Naive thymus-derived CD4-positive, alpha-beta T cell (primary cell): ENCODE results near the gene DCHS1. TPM values are rescaled to one million over a fixed set of nuclear protein-coding genes. Genes with fewer than 3 reads are reported as not detected.
A peak's percentile ranks its signal among the peaks of the same experiment; 100 is the strongest.

ENCODE experiments used
- ATAC-seq: fragments of 150-1000 bp; cut with Tn5 transposase; 2 replicates; pipeline ENCODE4 v1.10.0; 2021; ENCODE audit warnings: mild to moderate bottlenecking, moderate library complexity
- CTCF ChIA-PET: fragments of 350-600 bp; sonication (Branson Sonifier 250); formaldehyde crosslinking; loops from one replicate; lab custom pipeline; 2021; ENCODE audit warnings: antibody characterized with exemption; lab: Charles Lee
- POLR2A ChIA-PET: fragments of 350-600 bp; sonication (Branson Sonifier 250); formaldehyde crosslinking; loops from one replicate; lab custom pipeline; 2021; ENCODE audit warnings: antibody characterized with exemption, inconsistent platforms; lab: Charles Lee
- DNase-seq, 9 donors: peaks; one replicate each; pipeline versions ENCODE4 v3.0.0 to v3.0.0-alpha.2; 2020 to 2022; ENCODE audit warnings: mixed read lengths in 1 of 9
- H3K27ac ChIP-seq: one replicate; pipeline ENCODE4 v1.7.0; 2013; ENCODE audit warnings: mild to moderate bottlenecking, low read depth, low read length, moderate library complexity
- H3K27me3 ChIP-seq, 2 donors: one replicate each; pipeline ENCODE4 v1.7.0; 2013; ENCODE audit warnings: low read length in 2 of 2, mild to moderate bottlenecking in 2 of 2, moderate library complexity in 2 of 2; ENCODE audit not compliant: control insufficient read depth in 2 of 2, insufficient read depth in 2 of 2
- H3K36me3 ChIP-seq, 3 experiments: 1 replicate in 2 of 3; 2 replicates in 1 of 3; pipeline ENCODE4 v1.7.0; 2013; ENCODE audit warnings: low read length in 3 of 3, mild to moderate bottlenecking in 3 of 3, moderate library complexity in 1 of 3; ENCODE audit not compliant: insufficient read depth in 3 of 3, control insufficient read depth in 2 of 3
- H3K4me1 ChIP-seq, 2 donors: one replicate each; pipeline ENCODE4 v1.7.0; 2013; ENCODE audit warnings: low read length in 2 of 2, mild to moderate bottlenecking in 2 of 2, moderate library complexity in 1 of 2; ENCODE audit not compliant: control insufficient read depth in 2 of 2, insufficient read depth in 2 of 2
- H3K4me3 ChIP-seq: 2 replicates; pipeline ENCODE4 v1.7.0; 2013; ENCODE audit warnings: mild to moderate bottlenecking, low read length
- H3K9me3 ChIP-seq, 3 experiments: 1 replicate in 2 of 3; 2 replicates in 1 of 3; pipeline ENCODE4 v1.7.0; 2013; ENCODE audit warnings: low read length in 3 of 3; ENCODE audit not compliant: control insufficient read depth in 2 of 3
- H3K27ac Mint-ChIP-seq, 9 donors: one replicate each; pipeline ENCODE4 v1.8.0; 2020 to 2022; ENCODE audit warnings: mixed read lengths in 9 of 9, mild to moderate bottlenecking in 8 of 9, moderate library complexity in 5 of 9, inconsistent platforms in 2 of 9
- H3K27me3 Mint-ChIP-seq, 5 donors: one replicate each; pipeline ENCODE4 v1.8.0; 2021 to 2022; ENCODE audit warnings: mixed read lengths in 5 of 5, mild to moderate bottlenecking in 1 of 5
- H3K36me3 Mint-ChIP-seq, 5 donors: one replicate each; pipeline ENCODE4 v1.8.0; 2020 to 2022; ENCODE audit warnings: mixed read lengths in 5 of 5, mild to moderate bottlenecking in 3 of 5, inconsistent platforms in 1 of 5
- H3K4me1 Mint-ChIP-seq, 7 donors: one replicate each; pipeline ENCODE4 v1.8.0; 2020 to 2022; ENCODE audit warnings: mixed read lengths in 7 of 7, mild to moderate bottlenecking in 3 of 7, inconsistent platforms in 1 of 7
- H3K4me3 Mint-ChIP-seq, 10 donors: one replicate each; pipeline ENCODE4 v1.8.0; 2020 to 2022; ENCODE audit warnings: mild to moderate bottlenecking in 10 of 10, mixed read lengths in 10 of 10, moderate library complexity in 6 of 10, inconsistent platforms in 2 of 10
- H3K9me3 Mint-ChIP-seq, 11 donors: one replicate each; pipeline ENCODE4 v1.8.0; 2020 to 2022; ENCODE audit warnings: mixed read lengths in 11 of 11, mild to moderate bottlenecking in 4 of 11, inconsistent platforms in 1 of 11, moderate library complexity in 1 of 11
- intact Hi-C, 2 donors: fragments of 100-400 bp; cut with micrococcal nuclease; formaldehyde crosslinking; loops; one replicate each; pipeline ENCODE4 v1.15.1; 2023
- polyA plus RNA-seq, 2 donors: library from polyadenylated mRNA; unstranded; fragments of 300-500 nt; fragmentation: Illumina TruSeq; gene quantifications; one replicate each; pipeline ENCODE4 v1.2.3, GENCODE V29; 2021
- total RNA-seq, 6 experiments: library from RNA in 5 of 6; stranded (reverse) in 5 of 6; gene quantifications; 1 replicate in 5 of 6; 2 replicates in 1 of 6; pipeline ENCODE4 v1.2.3 and lab custom pipeline; 2021 to 2026

The DCHS1 gene
- total and polyA plus RNA-seq, 7 experiments from 2014 or later, result 0.48 to 12.5 (median 9.7) TPM

- ChIA-PET POLR2A (interaction anchor here (0.5 to 3.5 kb wide), 3 partner anchors 15 to 40 kb away, joined by 3 to 20 read pairs (median 6); partner anchors contain the start of gene TAF10), CTCF (interaction anchor here (0.6 to 1.3 kb wide), 4 partner anchors 9 to 56 kb away, joined by 3 to 4 read pairs (median 3); partner anchors contain the start of genes MRPL17 and TAF10)
- intact Hi-C loops, result no loop called here
- peaks cover 11 to 29% (median 19%) of the 10 kb centered on the region in 7 donors for H3K4me1 Mint-ChIP-seq
- no peaks in the 10 kb centered on the region for H3K9me3 ChIP-seq
- no peak for ATAC-seq
- H3K27me3 ChIP-seq, result no peaks in the 10 kb centered on the region
- peaks cover 0 to under 1% (median 0%) of the 10 kb centered on the region in 11 donors for H3K9me3 Mint-ChIP-seq
- peak overlapping the region; percentile 55 for H3K27ac ChIP-seq
- H3K27ac Mint-ChIP-seq, result peak overlapping the region; percentile 35 to 89 (median 57)
- peak overlapping the region; percentile 32 for H3K4me3 ChIP-seq
- peaks cover 0 to 47% (median 19%) of the 10 kb centered on the region in 5 donors for H3K36me3 Mint-ChIP-seq
- no peak for DNase-seq
- H3K4me3 Mint-ChIP-seq, result peak overlapping the region; percentile 8 to 75 (median 56)
- H3K4me1 ChIP-seq, result peaks cover 8% of the 10 kb centered on the region in 2 donors
- H3K36me3 ChIP-seq, result peaks cover 0 to 55% (median 0%) of the 10 kb centered on the region in 3 experiments
- H3K27me3 Mint-ChIP-seq, result no peaks in the 10 kb centered on the region
Observed at GRCh38 chr11:6626971-6627761, 28.4 kb downstream of the DCHS1 start.

- peaks cover 0 to 44% (median 0%) of the 10 kb centered on the region in 3 experiments for H3K36me3 ChIP-seq
- H3K4me3 ChIP-seq, result no peak overlapping the region
- H3K27ac ChIP-seq, result no peak overlapping the region
- peak overlapping the region in 2 of 9 donors; percentile 66 to 84 for H3K27ac Mint-ChIP-seq
- intact Hi-C loops, result no loop called here
- ChIA-PET POLR2A (interaction anchor here (1.4 to 3.5 kb wide), 2 partner anchors 14 to 21 kb away, joined by 4 to 20 read pairs; partner anchors contain the start of gene TAF10), CTCF (no interaction called here)
- peak overlapping the region in 1 of 10 donors; percentile 34 for H3K4me3 Mint-ChIP-seq
- peaks cover 8% of the 10 kb centered on the region in 2 donors for H3K4me1 ChIP-seq
- no peaks in the 10 kb centered on the region for H3K27me3 Mint-ChIP-seq
- no peaks in the 10 kb centered on the region for H3K9me3 Mint-ChIP-seq
- no peaks in the 10 kb centered on the region for H3K27me3 ChIP-seq
- peaks cover 11 to 29% (median 19%) of the 10 kb centered on the region in 7 donors for H3K4me1 Mint-ChIP-seq
- ATAC-seq (no peak), DNase-seq (no peak)
- H3K9me3 ChIP-seq, result no peaks in the 10 kb centered on the region
- peaks cover 0 to 40% (median 13%) of the 10 kb centered on the region in 5 donors for H3K36me3 Mint-ChIP-seq
Observed at GRCh38 chr11:6625832-6626420, 29.7 kb downstream of the DCHS1 start.

GRCh38 chr11:6625156-6625831, 30.3 kb downstream of the DCHS1 start:
- POLR2A ChIA-PET, result interaction anchor here (0.6 to 1.4 kb wide), 2 partner anchors 21 to 36 kb away, joined by 4 read pairs; no protein-coding TSS in a partner anchor
- Mint-ChIP-seq H3K4me3 (peak overlapping the region in 1 of 10 donors; percentile 34), H3K36me3 (peaks cover 0 to 40% (median 13%) of the 10 kb centered on the region in 5 donors), H3K27ac (no peak overlapping the region), H3K9me3 (no peaks in the 10 kb centered on the region), H3K4me1 (peaks cover 11 to 29% (median 19%) of the 10 kb centered on the region in 7 donors), H3K27me3 (no peaks in the 10 kb centered on the region)
- CTCF ChIA-PET, result interaction anchor here (1.5 kb wide), 1 partner anchor 58 kb away, joined by 3 read pairs; the partner anchor contains the start of gene MRPL17
- intact Hi-C loops, result no loop called here
- Histone ChIP-seq H3K27me3 (no peaks in the 10 kb centered on the region), H3K36me3 (peaks cover 0 to 40% (median 0%) of the 10 kb centered on the region in 3 experiments), H3K9me3 (no peaks in the 10 kb centered on the region), H3K4me3 (no peak overlapping the region), H3K4me1 (peaks cover 8% of the 10 kb centered on the region in 2 donors), H3K27ac (no peak overlapping the region)
- no peak for DNase-seq
- ATAC-seq, result no peak

- H3K4me1 Mint-ChIP-seq, result peaks cover 11 to 27% (median 19%) of the 10 kb centered on the region in 7 donors
- Histone ChIP-seq H3K27me3 (no peaks in the 10 kb centered on the region), H3K9me3 (no peaks in the 10 kb centered on the region), H3K4me1 (peaks cover 8 to 15% of the 10 kb centered on the region in 2 donors), H3K27ac (no peak overlapping the region), H3K36me3 (peaks cover 0 to 28% (median 0%) of the 10 kb centered on the region in 3 experiments), H3K4me3 (no peak overlapping the region)
- CTCF ChIA-PET, result interaction anchor here (1.5 kb wide), 1 partner anchor 59 kb away, joined by 3 read pairs; the partner anchor contains the start of gene MRPL17
- intact Hi-C loops, result no loop called here
- ATAC-seq (no peak), DNase-seq (no peak)
- H3K4me3 Mint-ChIP-seq, result no peak overlapping the region
- no peaks in the 10 kb centered on the region for H3K9me3 Mint-ChIP-seq
- POLR2A ChIA-PET, result interaction anchor here (1.0 to 1.3 kb wide), 3 partner anchors 10 to 30 kb away, joined by 3 to 4 read pairs (median 3); partner anchors contain the start of gene TAF10
- peak overlapping the region in 1 of 9 donors; percentile 62 for H3K27ac Mint-ChIP-seq
- peaks cover 0 to 29% (median 9%) of the 10 kb centered on the region in 5 donors for H3K36me3 Mint-ChIP-seq
- no peaks in the 10 kb centered on the region for H3K27me3 Mint-ChIP-seq
Observed at GRCh38 chr11:6623391-6624363, 31.9 kb downstream of the DCHS1 start.

- no peak overlapping the region for H3K4me3 Mint-ChIP-seq
- CTCF ChIA-PET, result no interaction called here
- Histone ChIP-seq H3K36me3 (peaks cover 0 to 28% (median 0%) of the 10 kb centered on the region in 3 experiments), H3K27ac (no peak overlapping the region), H3K4me1 (peaks cover 8 to 24% of the 10 kb centered on the region in 2 donors), H3K27me3 (no peaks in the 10 kb centered on the region), H3K4me3 (no peak overlapping the region), H3K9me3 (no peaks in the 10 kb centered on the region)
- H3K27ac Mint-ChIP-seq, result no peak overlapping the region
- H3K27me3 Mint-ChIP-seq, result no peaks in the 10 kb centered on the region
- H3K4me1 Mint-ChIP-seq, result peaks cover 2 to 16% (median 10%) of the 10 kb centered on the region in 7 donors
- DNase-seq, result no peak
- no peak for ATAC-seq
- no peaks in the 10 kb centered on the region for H3K9me3 Mint-ChIP-seq
- H3K36me3 Mint-ChIP-seq, result peaks cover 0 to 24% (median 9%) of the 10 kb centered on the region in 5 donors
- POLR2A ChIA-PET, result interaction anchor here (1.2 to 2.5 kb wide), 4 partner anchors 10 to 28 kb away, joined by 3 to 14 read pairs (median 5); partner anchors contain the start of gene TAF10
- intact Hi-C loops, result no loop called here
Observed at GRCh38 chr11:6622261-6623171, 33.1 kb downstream of the DCHS1 start.
